SK-N-SH (cell line): ENCODE results near the gene SCN8A.

ENCODE experiments used
- CTCF ChIP-seq: fragments of 200-600 bp; sonication (generic); IDR thresholded peaks from 2 replicates; pipeline ENCODE4 v1.6.1; 2017; ENCODE audit warnings: antibody characterized with exemption, mild to moderate bottlenecking, moderate library complexity
- EP300 ChIP-seq, 2 experiments: IDR thresholded peaks; 2 replicates each; pipeline versions ENCODE4 v1.4.0 to v1.6.1; 2012; ENCODE audit warnings: borderline replicate concordance in 1 of 2, low read depth in 1 of 2, low read length in 1 of 2
- EZH2phosphoT487 ChIP-seq: fragments of 200-600 bp; sonication (generic); IDR thresholded peaks from 2 replicates; pipeline ENCODE4 v1.6.1; 2017; ENCODE audit warnings: low read depth, mixed run types, mild to moderate bottlenecking, antibody characterized with exemption, moderate library complexity, borderline replicate concordance
- GABPA ChIP-seq: IDR thresholded peaks from 2 replicates; pipeline ENCODE4 v1.4.0; 2012; ENCODE audit warnings: low read depth, mild to moderate bottlenecking
- JUND ChIP-seq: IDR thresholded peaks from 2 replicates; pipeline ENCODE4 v1.4.0; 2012
- MAX ChIP-seq: IDR thresholded peaks from 2 replicates; pipeline ENCODE4 v1.4.0; 2012; ENCODE audit warnings: low read depth
- MEF2A ChIP-seq: IDR thresholded peaks from 2 replicates; pipeline ENCODE4 v1.4.0; 2012; ENCODE audit warnings: low read depth, borderline replicate concordance
- POLR2AphosphoS5 ChIP-seq: IDR thresholded peaks from 2 replicates; pipeline ENCODE4 v1.6.1; 2012; ENCODE audit warnings: low read depth, low read length
- REST ChIP-seq: IDR thresholded peaks from 2 replicates; pipeline ENCODE4 v1.6.1; 2012; ENCODE audit warnings: mild to moderate bottlenecking, low read depth, low read length, moderate library complexity
- SMC3 ChIP-seq: IDR thresholded peaks from 2 replicates; pipeline ENCODE4 v1.6.1; 2012; ENCODE audit warnings: low read depth, low read length, improper control_type of control experiment
- USF2 ChIP-seq: fragments of 150-350 bp; IDR thresholded peaks from 2 replicates; pipeline ENCODE4 v1.6.1; 2017; ENCODE audit warnings: antibody characterized with exemption, low read length, low read depth, borderline replicate concordance

- TF ChIP-seq CTCF (no peak), SMC3 (no peak), EP300 (IDR thresholded peaks at IDR 0.05; ENCODE audit: borderline replicate concordance in 1 of 2, low read depth in 1 of 2, low read length in 1 of 2) (no peak), JUND (no peak), GABPA (no peak), USF2 (no peak), REST (no peak), POLR2AphosphoS5 (no peak), EZH2phosphoT487 (no peak), MAX (no peak), MEF2A (no peak)
Measured at GRCh38 chr12:51547606-51548005, 43.4 kb upstream of the SCN8A start.
